BJ (cell line): ENCODE measurements around the gene RNF214. TPM values are rescaled to one million over a fixed set of nuclear protein-coding genes. Genes with fewer than 3 reads are reported as not detected.

Experiments used
- CTCF ChIA-PET: fragments of 350-600 bp; formaldehyde crosslinking; extraction: SDS; loops from one replicate; lab custom pipeline; 2021; ENCODE audit warnings: antibody characterized with exemption, inconsistent platforms; lab: Yijun Ruan, JAX
- POLR2A ChIA-PET: fragments of 300-600 bp; sonication (Branson Sonifier 250); formaldehyde crosslinking; extraction: SDS; loops from one replicate; lab custom pipeline; 2021; ENCODE audit warnings: antibody characterized with exemption; lab: Charles Lee
- DNase-seq: peaks from one replicate; pipeline ENCODE4 v3.0.0-alpha.2; 2011; ENCODE audit warnings: low read depth
- H3K27me3 ChIP-seq: 2 replicates; pipeline ENCODE4 v1.6.0; 2011; ENCODE audit warnings: low read length; ENCODE audit not compliant: control insufficient read depth, insufficient read depth
- H3K36me3 ChIP-seq: 2 replicates; pipeline ENCODE4 v1.5.1; 2011; ENCODE audit warnings: low read length; ENCODE audit not compliant: control insufficient read depth, insufficient read depth
- H3K4me3 ChIP-seq: 2 replicates; pipeline ENCODE4 v1.5.1; 2011; ENCODE audit warnings: low read depth, mild to moderate bottlenecking, control low read depth, low read length
- CTCF ChIP-seq: IDR thresholded peaks from 2 replicates; pipeline ENCODE4 v1.5.1; 2011; ENCODE audit warnings: low read depth, mild to moderate bottlenecking, control low read depth, inconsistent platforms, low read length, moderate library complexity; ENCODE audit not compliant: insufficient read depth
- polyA plus RNA-seq: library from polyadenylated mRNA; depleted of rRNA; stranded (reverse); fragments of >200 nt; gene quantifications from 2 replicates; pipeline ENCODE4 v1.2.3, GENCODE V29; 2011

The RNF214 gene
- polyA plus RNA-seq, 1 experiment: 17.1 TPM

- DNase-seq: no peak
These were observed 60.1 kb downstream of the RNF214 start for GRCh38 chr11:117292616-117293015.

GRCh38 chr11:117295438-117296137, 63.1 kb downstream of the RNF214 start:
- no peak for TF ChIP-seq CTCF
- ChIA-PET POLR2A (no interaction called here), CTCF (interaction anchor here (0.8 to 1.0 kb wide), 2 partner anchors 8 to 19 kb away, joined by 3 read pairs; no protein-coding TSS in a partner anchor)
- H3K4me3 ChIP-seq: no peak overlapping the region
- H3K36me3 ChIP-seq: peaks cover 10% of the 10 kb centered on the region
- no peaks in the 10 kb centered on the region for H3K27me3 ChIP-seq
- no peak for DNase-seq

More at GRCh38 chr11:117292616-117293015, 60.1 kb downstream of the RNF214 start:
- ChIA-PET POLR2A (no interaction called here), CTCF (no interaction called here)
- Histone ChIP-seq H3K27me3 (no peaks in the 10 kb centered on the region), H3K36me3 (peaks cover 24% of the 10 kb centered on the region), H3K4me3 (no peak overlapping the region)
- TF ChIP-seq CTCF: no peak

- CTCF ChIA-PET: no interaction called here
- H3K4me3 ChIP-seq: no peak overlapping the region
- peaks cover 5% of the 10 kb centered on the region for H3K36me3 ChIP-seq
- no peak for TF ChIP-seq CTCF
- no peak for DNase-seq
- POLR2A ChIA-PET: no interaction called here
- H3K27me3 ChIP-seq: no peaks in the 10 kb centered on the region
These were observed 64.4 kb downstream of the RNF214 start for GRCh38 chr11:117296881-117297280.

GRCh38 chr11:117298195-117298594, 65.7 kb downstream of the RNF214 start:
- ChIA-PET POLR2A (no interaction called here), CTCF (interaction anchor here (0.6 kb wide), 1 partner anchor 68 kb away, joined by 3 read pairs; no protein-coding TSS in a partner anchor)
- Histone ChIP-seq H3K27me3 (no peaks in the 10 kb centered on the region), H3K4me3 (no peak overlapping the region), H3K36me3 (peaks cover 5% of the 10 kb centered on the region)
- no peak for DNase-seq
- no peak for TF ChIP-seq CTCF

- H3K27me3 ChIP-seq: no peaks in the 10 kb centered on the region
- ChIA-PET POLR2A (no interaction called here), CTCF (no interaction called here)
- no peak for TF ChIP-seq CTCF
- H3K36me3 ChIP-seq: peaks cover 5% of the 10 kb centered on the region
- H3K4me3 ChIP-seq: no peak overlapping the region
- no peak for DNase-seq
These were observed 67.1 kb downstream of the RNF214 start for GRCh38 chr11:117299351-117300282.
